Neuronal stem cell (in vitro differentiated cells): ENCODE results near the gene TMC1.
A peak's percentile ranks its signal among the peaks of the same experiment; 100 is the strongest.
"Not testable (repeated sequence)": the region's sequence is repeated elsewhere in the genome, so short reads cannot be mapped to it uniquely, and the experiment has no call there.

ENCODE experiments used
- DNase-seq: peaks from one replicate; pipeline ENCODE4 v3.0.0-alpha.2; 2013; ENCODE audit warnings: low spot score
- H2AFZ ChIP-seq: one replicate; pipeline ENCODE4 v1.6.1; 2013; ENCODE audit warnings: mild to moderate bottlenecking, low read length, inconsistent platforms
- H2AK5ac ChIP-seq: 2 replicates; pipeline ENCODE4 v1.6.1; 2013; ENCODE audit warnings: low read depth, mild to moderate bottlenecking, inconsistent platforms, low read length, moderate library complexity, mixed read lengths
- H2BK120ac ChIP-seq: 2 replicates; pipeline ENCODE4 v1.6.1; 2013; ENCODE audit warnings: low read depth, mild to moderate bottlenecking, inconsistent platforms, low read length, moderate library complexity, mixed read lengths
- H2BK12ac ChIP-seq: one replicate; pipeline ENCODE4 v1.6.1; 2013; ENCODE audit warnings: low read length, inconsistent platforms
- H2BK15ac ChIP-seq: 2 replicates; pipeline ENCODE4 v1.6.1; 2013; ENCODE audit warnings: mild to moderate bottlenecking, low read length, inconsistent platforms, mixed read lengths
- H2BK5ac ChIP-seq: one replicate; pipeline ENCODE4 v1.6.1; 2013; ENCODE audit warnings: inconsistent platforms, mild to moderate bottlenecking, low read length, moderate library complexity
- H3K14ac ChIP-seq: one replicate; pipeline ENCODE4 v1.6.1; 2013; ENCODE audit warnings: low read length, inconsistent platforms
- H3K18ac ChIP-seq: 2 replicates; pipeline ENCODE4 v1.6.1; 2013; ENCODE audit warnings: low read length, inconsistent platforms
- H3K23ac ChIP-seq: 2 replicates; pipeline ENCODE4 v1.6.1; 2013; ENCODE audit warnings: low read depth, mild to moderate bottlenecking, mixed read lengths, low read length, inconsistent platforms; ENCODE audit not compliant: poor library complexity
- H3K27ac ChIP-seq: replicated peaks from 3 replicates; pipeline ENCODE4 v1.5.1; 2013; ENCODE audit warnings: low read length, inconsistent platforms
- H3K27me3 ChIP-seq, 3 experiments: 2 replicates each; pipeline ENCODE4 v1.6.1; 2013; ENCODE audit warnings: low read length in 3 of 3, mild to moderate bottlenecking in 2 of 3, inconsistent platforms in 1 of 3, low read depth in 1 of 3, mixed read lengths in 1 of 3, moderate library complexity in 1 of 3; ENCODE audit not compliant: control insufficient read depth in 3 of 3, insufficient read depth in 3 of 3
- H3K36me3 ChIP-seq, 2 donors: replicated peaks in 1 of 2; 2 replicates each; pipeline ENCODE4 v1.6.1; 2013; ENCODE audit warnings: low read length in 2 of 2; ENCODE audit not compliant: control insufficient read depth in 2 of 2, insufficient read depth in 2 of 2
- H3K4ac ChIP-seq: 2 replicates; pipeline ENCODE4 v1.6.1; 2013; ENCODE audit warnings: inconsistent platforms, mild to moderate bottlenecking, low read length, moderate library complexity
- H3K4me1 ChIP-seq, 2 donors: 1 replicate in 1 of 2; 2 replicates in 1 of 2; pipeline ENCODE4 v1.6.1; 2013; ENCODE audit warnings: low read length in 2 of 2, low read depth in 1 of 2; ENCODE audit not compliant: control insufficient read depth in 2 of 2, insufficient read depth in 1 of 2
- H3K4me2 ChIP-seq: one replicate; pipeline ENCODE4 v1.6.1; 2013; ENCODE audit warnings: mild to moderate bottlenecking, low read length, inconsistent platforms; ENCODE audit not compliant: insufficient read depth, poor library complexity, severe bottlenecking
- H3K4me3 ChIP-seq, 2 donors: 2 replicates each; pipeline ENCODE4 v1.5.1; 2013; ENCODE audit warnings: low read length in 2 of 2, mild to moderate bottlenecking in 2 of 2, inconsistent platforms in 1 of 2, moderate library complexity in 1 of 2
- H3K79me1 ChIP-seq: one replicate; pipeline ENCODE4 v1.6.1; 2013; ENCODE audit warnings: low read depth, mild to moderate bottlenecking, inconsistent platforms, low read length, moderate library complexity
- H3K9ac ChIP-seq: one replicate; pipeline ENCODE4 v1.6.1; 2013; ENCODE audit warnings: mild to moderate bottlenecking, low read depth, low read length, inconsistent platforms; ENCODE audit not compliant: poor library complexity
- H3K9me3 ChIP-seq, 2 donors: replicated peaks in 1 of 2; 2 replicates each; pipeline versions ENCODE3 to v1.6.1; 2013; ENCODE audit warnings: low read length in 2 of 2, mild to moderate bottlenecking in 2 of 2, inconsistent platforms in 1 of 2, low read depth in 1 of 2, mixed read lengths in 1 of 2, moderate library complexity in 1 of 2; ENCODE audit not compliant: control insufficient read depth in 2 of 2, insufficient read depth in 1 of 2
- H4K8ac ChIP-seq: one replicate; pipeline ENCODE4 v1.6.1; 2013; ENCODE audit warnings: low read depth, mild to moderate bottlenecking, inconsistent platforms, low read length, moderate library complexity
- H4K91ac ChIP-seq: one replicate; pipeline ENCODE4 v1.6.1; 2013; ENCODE audit warnings: low read length, low read depth, mild to moderate bottlenecking, inconsistent platforms; ENCODE audit not compliant: poor library complexity
- WGBS, 2 donors: extraction: QIAGEN DNeasy Blood & Tissue Kit; methylation state at CpG; one replicate each; pipeline ENCODE4 v1.1.7; 2013; ENCODE audit warnings: missing lambda C conversion rate in 2 of 2, mixed read lengths in 1 of 2; ENCODE audit not compliant: insufficient read length in 2 of 2, insufficient replicate concordance in 1 of 2; ENCODE audit errors: extremely low coverage in 2 of 2; 5-methylcytosine and 5-hydroxymethylcytosine counted together

TMC1 gene

DNA sequence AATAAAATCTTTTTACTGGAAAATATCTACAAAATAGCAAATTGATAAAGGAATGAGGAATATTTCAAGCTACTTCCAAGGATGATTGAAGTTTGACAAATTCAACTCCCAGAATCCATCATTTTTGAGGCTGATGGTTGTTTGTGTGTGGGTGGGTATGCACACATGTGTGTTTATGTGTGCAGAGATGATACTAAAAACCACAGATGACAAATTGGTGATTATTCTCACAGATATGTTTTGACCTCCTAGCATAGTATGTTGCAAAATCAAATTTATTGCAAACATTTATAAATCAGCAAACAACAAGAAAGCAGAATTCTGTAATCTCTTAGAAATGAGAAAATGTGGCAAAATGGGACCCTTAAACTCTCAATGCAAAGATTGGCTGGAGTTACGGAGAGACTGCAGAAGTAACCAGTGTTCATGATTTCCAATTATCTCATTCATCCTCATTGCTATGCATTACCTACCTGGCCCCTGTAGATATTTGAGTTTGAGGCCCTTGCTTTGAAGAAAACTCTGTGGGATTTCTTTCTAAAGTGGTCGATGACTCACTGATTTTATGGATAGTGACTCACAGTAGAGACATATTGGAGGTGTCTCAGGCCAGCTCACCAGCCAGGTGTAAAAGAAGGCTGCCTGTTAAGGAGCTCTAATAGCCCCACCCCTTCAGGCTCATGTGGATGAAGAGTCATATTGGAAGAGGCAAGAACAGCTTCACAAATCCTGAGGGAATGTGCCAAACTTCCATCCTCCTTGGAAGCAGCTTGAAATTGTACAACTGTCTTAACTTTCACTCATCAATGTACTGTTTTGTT, 44.6 kb upstream of the TMC1 start:
- Histone ChIP-seq H3K4me1 (no peaks in the 10 kb centered on the region), H3K4ac (no peak overlapping the region), H2BK120ac (no peak overlapping the region), H3K18ac (no peak overlapping the region), H3K4me2 (no peak overlapping the region), H3K23ac (no peak overlapping the region), H3K14ac (no peak overlapping the region), H4K8ac (no peak overlapping the region), H3K4me3 (no peak overlapping the region), H3K79me1 (no peaks in the 10 kb centered on the region), H3K36me3 (no peaks in the 10 kb centered on the region), H4K91ac (no peak overlapping the region), H2BK12ac (no peak overlapping the region), H2BK5ac (no peak overlapping the region), H2AFZ (no peak overlapping the region), H3K9ac (no peak overlapping the region), H2BK15ac (no peak overlapping the region), H3K27me3 (no peaks in the 10 kb centered on the region), H3K9me3 (no peaks in the 10 kb centered on the region), H2AK5ac (no peak overlapping the region), H3K27ac (no peak overlapping the region)
- no peak for DNase-seq
- no CpG with 5 or more reads among the region's 2 CpGs for WGBS, 2 donors

DNA sequence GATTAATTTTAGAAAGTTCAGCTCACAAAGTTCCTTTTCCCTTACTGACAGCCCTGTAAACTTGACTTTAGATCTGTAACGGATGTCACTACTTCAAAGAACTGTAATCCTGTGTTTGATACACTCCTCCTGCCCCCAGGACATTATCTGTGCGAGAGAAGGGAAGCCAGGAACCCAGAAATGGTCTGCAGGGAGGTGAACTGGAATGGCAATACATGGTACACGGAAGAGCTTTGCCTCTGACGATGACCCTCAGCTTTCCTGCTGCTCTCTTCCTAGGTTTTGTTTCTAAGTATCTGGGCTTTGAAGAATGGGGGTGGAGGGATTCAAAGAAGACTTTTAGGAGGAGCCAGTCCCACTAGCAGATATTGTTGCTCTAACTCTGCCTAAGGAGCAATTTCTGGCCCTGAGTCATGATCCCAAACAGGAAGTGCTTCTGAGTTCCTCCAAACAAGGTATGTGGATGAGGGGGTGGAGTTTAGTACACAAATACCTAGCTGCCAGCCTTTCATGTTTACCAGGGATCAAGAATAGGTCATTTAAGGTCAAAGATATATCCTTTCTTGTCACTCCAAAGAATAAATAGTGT, 43.4 kb upstream of the TMC1 start:
- H3K9me3 ChIP-seq, result no peaks in the 10 kb centered on the region
- H3K36me3 ChIP-seq, result no peaks in the 10 kb centered on the region
- WGBS, 2 donors, result no CpG with 5 or more reads among the region's 4 CpGs
- H3K23ac ChIP-seq, result no peak overlapping the region
- no peaks in the 10 kb centered on the region for H3K4me1 ChIP-seq
- no peak overlapping the region for H3K18ac ChIP-seq
- no peak overlapping the region for H3K4ac ChIP-seq
- no peak overlapping the region for H4K91ac ChIP-seq
- no peak overlapping the region for H4K8ac ChIP-seq
- no peak overlapping the region for H2BK12ac ChIP-seq
- H2BK120ac ChIP-seq, result no peak overlapping the region
- peak overlapping the region; percentile 78 for H2AFZ ChIP-seq
- no peak for DNase-seq
- H3K79me1 ChIP-seq, result no peaks in the 10 kb centered on the region
- H2BK5ac ChIP-seq, result no peak overlapping the region
- H3K27me3 ChIP-seq, result no peaks in the 10 kb centered on the region
- H2BK15ac ChIP-seq, result no peak overlapping the region
- no peak overlapping the region for H3K9ac ChIP-seq
- H3K27ac ChIP-seq, result no peak overlapping the region
- no peak overlapping the region for H3K14ac ChIP-seq
- H3K4me3 ChIP-seq, result no peak overlapping the region
- no peak overlapping the region for H3K4me2 ChIP-seq
- H2AK5ac ChIP-seq, result no peak overlapping the region

DNA sequence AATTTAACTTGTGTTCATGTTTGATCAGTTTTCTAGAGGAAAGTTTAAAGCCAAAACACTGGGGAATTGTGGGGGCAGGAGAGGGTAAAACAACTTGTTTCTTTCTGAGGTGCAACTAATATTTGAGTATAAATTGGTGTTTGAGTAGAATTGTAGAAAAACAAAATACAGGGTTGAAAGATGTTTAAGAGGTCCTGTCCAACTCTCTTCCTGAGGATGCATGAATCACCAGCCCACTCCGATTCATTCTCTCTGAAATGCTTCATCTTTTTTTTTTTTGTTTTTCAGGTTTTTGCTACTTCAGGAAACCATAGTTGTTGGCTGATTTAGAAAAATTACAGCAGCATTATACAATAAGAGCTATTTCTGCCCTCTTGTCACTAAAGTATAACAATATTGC, 42.4 kb upstream of the TMC1 start:
- Histone ChIP-seq H4K8ac (no peak overlapping the region), H3K27me3 (no peaks in the 10 kb centered on the region), H3K23ac (no peak overlapping the region), H3K79me1 (no peaks in the 10 kb centered on the region), H3K4me3 (no peak overlapping the region), H3K4me2 (no peak overlapping the region), H4K91ac (no peak overlapping the region), H3K9ac (no peak overlapping the region), H3K4ac (no peak overlapping the region), H3K4me1 (no peaks in the 10 kb centered on the region), H3K36me3 (no peaks in the 10 kb centered on the region), H3K18ac (no peak overlapping the region), H3K9me3 (no peaks in the 10 kb centered on the region), H3K14ac (no peak overlapping the region), H2BK12ac (no peak overlapping the region), H2AK5ac (no peak overlapping the region), H2BK15ac (no peak overlapping the region), H2BK5ac (no peak overlapping the region), H2BK120ac (no peak overlapping the region), H3K27ac (no peak overlapping the region), H2AFZ (no peak overlapping the region)
- no CpG with 5 or more reads among the region's 1 CpG for WGBS, 2 donors
- no peak for DNase-seq

DNA sequence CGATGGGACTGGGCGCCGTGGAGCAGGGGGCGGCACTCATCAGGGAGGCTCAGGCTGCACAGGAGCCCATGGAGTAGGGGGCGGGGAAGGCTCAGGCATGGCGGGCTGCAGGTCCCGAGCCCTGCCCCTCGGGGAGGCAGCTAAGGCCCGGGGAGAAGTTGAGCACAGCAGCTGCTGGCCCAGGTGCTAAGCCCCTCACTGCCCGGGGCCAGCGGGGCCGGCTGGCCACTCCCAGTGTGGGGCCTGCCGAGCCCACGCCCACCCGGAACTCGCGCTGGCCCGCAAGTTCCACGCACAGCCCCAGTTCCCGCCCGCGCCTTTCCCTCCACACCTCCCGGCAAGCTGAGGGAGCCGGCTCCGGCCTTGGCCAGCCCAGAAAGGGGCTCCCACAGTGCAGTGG, 41.1 kb upstream of the TMC1 start:
- H3K9ac ChIP-seq, H4K91ac ChIP-seq, H2BK12ac ChIP-seq, H3K27me3 ChIP-seq, H3K23ac ChIP-seq, H3K4ac ChIP-seq, H2BK120ac ChIP-seq, H4K8ac ChIP-seq, H3K4me1 ChIP-seq, H2AFZ ChIP-seq, H2AK5ac ChIP-seq, H3K18ac ChIP-seq, H2BK5ac ChIP-seq, H3K27ac ChIP-seq, H3K9me3 ChIP-seq, H3K36me3 ChIP-seq, H3K14ac ChIP-seq, H3K79me1 ChIP-seq, H3K4me2 ChIP-seq, H3K4me3 ChIP-seq, DNase-seq, H2BK15ac ChIP-seq: not testable (repeated sequence)
- WGBS, 2 donors, result no CpG with 5 or more reads among the region's 25 CpGs
